Activated T-cell treated with anti-CD3 and anti-CD28 coated beads, Interleukin-2, amount 50 U/mL, for 4 hours (primary cell): ENCODE measurements around the gene NTRK3. TPM values are rescaled to one million over a fixed set of nuclear protein-coding genes. Genes with fewer than 3 reads are reported as not detected.

ENCODE experiments used
- ATAC-seq, 2 donors: fragments of 200-7000 bp; cut with Tn5 transposase; one replicate each; pipeline ENCODE4 v1.10.0; 2021
- DNase-seq: peaks from one replicate; pipeline ENCODE4 v3.0.0-alpha.2; 2020
- H3K27me3 Mint-ChIP-seq: one replicate; pipeline ENCODE4 v1.8.0; 2021; ENCODE audit warnings: low read depth, mixed read lengths
- H3K36me3 Mint-ChIP-seq: one replicate; pipeline ENCODE4 v1.8.0; 2022; ENCODE audit warnings: mixed read lengths; ENCODE audit not compliant: insufficient read depth
- H3K4me1 Mint-ChIP-seq: one replicate; pipeline ENCODE4 v1.8.0; 2021; ENCODE audit warnings: low read depth, mixed read lengths
- H3K4me3 Mint-ChIP-seq: one replicate; pipeline ENCODE4 v1.8.0; 2021; ENCODE audit warnings: mild to moderate bottlenecking, moderate library complexity, mixed read lengths
- H3K9me3 Mint-ChIP-seq: one replicate; pipeline ENCODE4 v1.8.0; 2021; ENCODE audit warnings: mixed read lengths
- total RNA-seq, 3 donors: library from RNA; stranded (reverse); gene quantifications; one replicate each; pipeline ENCODE4 v1.2.1, GENCODE V29; 2021

Gene NTRK3
- total RNA-seq, 3 donors from 2014 or later = 0.18 to 1.7 TPM; not detected in 1

- Mint-ChIP-seq H3K4me3 (no peak overlapping the region), H3K27me3 (no peaks in the 10 kb centered on the region), H3K4me1 (no peaks in the 10 kb centered on the region), H3K36me3 (no peaks in the 10 kb centered on the region), H3K9me3 (no peaks in the 10 kb centered on the region)
- DNase-seq (no peak), ATAC-seq (no peak)
Observed at GRCh38 chr15:87967951-87968350, 288.6 kb downstream of the NTRK3 start.

GRCh38 chr15:87965304-87965703, 291.2 kb downstream of the NTRK3 start:
- DNase-seq = no peak
- Mint-ChIP-seq H3K4me1 (no peaks in the 10 kb centered on the region), H3K27me3 (peaks cover 3% of the 10 kb centered on the region), H3K9me3 (no peaks in the 10 kb centered on the region), H3K36me3 (no peaks in the 10 kb centered on the region), H3K4me3 (no peak overlapping the region)
- ATAC-seq = no peak

DNA sequence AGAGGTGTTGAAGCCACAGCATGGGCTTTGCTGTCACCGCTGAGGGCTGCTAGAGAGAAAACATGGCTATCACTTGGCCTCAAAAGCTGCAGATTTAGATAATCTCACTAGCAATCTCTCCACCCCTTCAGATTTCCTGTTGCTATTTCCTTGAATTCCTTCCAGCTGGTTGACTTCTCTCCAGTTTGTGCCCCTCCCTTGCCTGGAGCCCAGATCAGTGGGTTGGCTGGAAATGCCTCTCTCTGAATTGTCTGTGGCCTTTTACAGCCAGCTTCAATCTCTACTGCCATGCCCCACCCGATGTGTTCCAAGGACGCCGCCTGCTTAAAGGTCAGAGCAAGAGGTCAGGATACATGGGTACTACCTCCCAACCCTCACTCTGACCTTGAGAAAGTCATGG, 294.1 kb downstream of the NTRK3 start:
- Mint-ChIP-seq H3K9me3 (no peaks in the 10 kb centered on the region), H3K4me1 (no peaks in the 10 kb centered on the region), H3K36me3 (no peaks in the 10 kb centered on the region), H3K4me3 (no peak overlapping the region), H3K27me3 (peaks cover 3% of the 10 kb centered on the region)
- DNase-seq = no peak
- ATAC-seq = no peak

DNA sequence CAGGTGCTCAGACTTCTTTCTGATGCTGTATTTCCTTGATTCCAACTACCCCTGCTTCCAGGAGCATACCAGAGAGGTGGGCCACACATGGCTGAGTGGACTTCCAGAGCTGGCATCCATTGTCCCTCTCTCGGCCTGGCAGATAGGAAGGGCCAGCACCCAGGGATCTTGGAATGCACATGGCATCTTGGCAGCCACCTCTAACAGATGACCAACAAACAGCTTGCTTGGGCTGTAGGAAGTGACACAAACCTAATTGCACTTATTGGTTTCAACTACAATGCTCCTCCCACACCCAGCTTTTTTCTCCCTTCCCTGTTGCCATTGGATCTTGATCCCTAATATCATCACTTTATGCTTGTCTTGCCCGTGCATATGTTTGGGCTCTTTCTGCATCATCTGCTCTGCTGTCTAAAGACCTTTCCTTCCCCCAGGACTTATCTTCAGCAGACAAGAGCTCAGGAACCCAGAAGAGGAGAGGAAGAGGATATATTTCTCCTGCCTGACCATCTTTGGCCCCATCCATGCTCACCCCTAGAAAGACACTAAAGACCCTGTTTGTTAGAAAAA, 294.6 kb downstream of the NTRK3 start:
- DNase-seq (no peak), ATAC-seq (no peak)
- Mint-ChIP-seq H3K9me3 (no peaks in the 10 kb centered on the region), H3K4me3 (no peak overlapping the region), H3K4me1 (no peaks in the 10 kb centered on the region), H3K27me3 (peaks cover 3% of the 10 kb centered on the region), H3K36me3 (no peaks in the 10 kb centered on the region)

DNA sequence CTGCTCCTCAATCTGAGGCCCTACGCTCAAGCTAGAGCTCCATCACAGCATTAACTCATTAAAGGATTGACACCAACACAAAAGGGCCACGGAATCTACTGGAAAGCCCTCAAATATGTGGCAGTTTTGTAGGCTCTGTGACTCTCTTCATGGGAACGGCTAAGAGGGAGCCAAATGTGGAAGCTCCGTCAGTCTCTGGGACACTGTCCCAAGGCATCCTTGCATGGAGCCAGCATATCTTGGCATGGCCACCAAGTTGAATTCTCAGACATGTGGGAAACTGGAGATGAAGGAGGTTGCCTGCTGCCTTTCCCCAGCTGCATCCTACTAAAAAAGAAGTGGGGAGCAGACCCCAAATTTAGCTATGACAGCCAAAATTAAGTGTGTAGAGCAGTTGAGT, 296.9 kb downstream of the NTRK3 start:
- DNase-seq (no peak), ATAC-seq (no peak)
- H3K27me3 Mint-ChIP-seq = peaks cover 3% of the 10 kb centered on the region
- H3K4me3 Mint-ChIP-seq = no peak overlapping the region
- H3K4me1 Mint-ChIP-seq = no peaks in the 10 kb centered on the region
- no peaks in the 10 kb centered on the region for H3K36me3 Mint-ChIP-seq
- H3K9me3 Mint-ChIP-seq = no peaks in the 10 kb centered on the region

DNA sequence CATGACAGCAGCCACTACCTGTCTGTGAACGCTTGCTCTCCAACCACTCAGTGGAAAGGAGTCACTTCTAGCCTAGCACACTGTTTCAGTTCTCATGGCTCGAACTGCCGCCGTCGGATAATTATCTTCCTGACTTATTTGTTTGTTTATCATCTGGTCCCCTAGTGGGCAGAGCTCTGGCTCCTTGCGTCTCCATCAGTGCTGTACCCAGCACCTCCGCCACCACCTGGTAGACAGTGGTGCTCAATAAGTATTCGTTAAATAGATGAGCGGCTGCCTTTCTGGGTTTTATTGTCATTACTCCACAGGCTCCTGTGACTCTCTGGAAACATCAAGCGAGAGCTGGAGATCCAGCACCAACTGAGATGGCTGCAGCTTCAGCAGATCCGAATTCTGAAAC, 297.5 kb downstream of the NTRK3 start:
- no peak overlapping the region for H3K4me3 Mint-ChIP-seq
- H3K36me3 Mint-ChIP-seq = no peaks in the 10 kb centered on the region
- H3K9me3 Mint-ChIP-seq = no peaks in the 10 kb centered on the region
- DNase-seq (no peak), ATAC-seq (no peak)
- H3K4me1 Mint-ChIP-seq = no peaks in the 10 kb centered on the region
- H3K27me3 Mint-ChIP-seq = peaks cover 3% of the 10 kb centered on the region

- no peak overlapping the region for H3K4me3 Mint-ChIP-seq
- ATAC-seq = no peak
- H3K36me3 Mint-ChIP-seq = no peaks in the 10 kb centered on the region
- H3K9me3 Mint-ChIP-seq = no peaks in the 10 kb centered on the region
- no peaks in the 10 kb centered on the region for H3K4me1 Mint-ChIP-seq
- no peaks in the 10 kb centered on the region for H3K27me3 Mint-ChIP-seq
- DNase-seq = no peak
Observed at GRCh38 chr15:87955284-87955909, 301.1 kb downstream of the NTRK3 start.

DNA sequence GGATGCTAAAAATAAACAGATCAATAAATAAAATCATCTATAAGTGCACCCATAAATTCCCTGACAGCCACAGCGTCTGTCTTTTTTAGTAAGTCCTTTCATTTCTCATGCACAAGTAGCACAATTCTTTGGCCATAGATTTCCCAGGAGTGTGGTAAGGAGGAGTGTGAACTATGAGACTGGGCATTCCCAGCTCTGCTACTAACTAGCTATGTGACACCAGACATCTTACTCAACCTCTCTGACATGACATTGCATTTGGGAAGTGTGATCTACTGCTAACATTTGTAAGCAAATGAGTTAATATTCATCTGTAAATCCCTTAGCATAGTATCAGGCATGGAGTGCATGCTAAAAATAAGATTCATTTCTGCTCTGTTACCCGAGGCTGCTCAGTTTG, 301.7 kb downstream of the NTRK3 start:
- H3K4me1 Mint-ChIP-seq = no peaks in the 10 kb centered on the region
- ATAC-seq = no peak
- H3K4me3 Mint-ChIP-seq = no peak overlapping the region
- no peak for DNase-seq
- H3K9me3 Mint-ChIP-seq = no peaks in the 10 kb centered on the region
- no peaks in the 10 kb centered on the region for H3K36me3 Mint-ChIP-seq
- no peaks in the 10 kb centered on the region for H3K27me3 Mint-ChIP-seq

DNA sequence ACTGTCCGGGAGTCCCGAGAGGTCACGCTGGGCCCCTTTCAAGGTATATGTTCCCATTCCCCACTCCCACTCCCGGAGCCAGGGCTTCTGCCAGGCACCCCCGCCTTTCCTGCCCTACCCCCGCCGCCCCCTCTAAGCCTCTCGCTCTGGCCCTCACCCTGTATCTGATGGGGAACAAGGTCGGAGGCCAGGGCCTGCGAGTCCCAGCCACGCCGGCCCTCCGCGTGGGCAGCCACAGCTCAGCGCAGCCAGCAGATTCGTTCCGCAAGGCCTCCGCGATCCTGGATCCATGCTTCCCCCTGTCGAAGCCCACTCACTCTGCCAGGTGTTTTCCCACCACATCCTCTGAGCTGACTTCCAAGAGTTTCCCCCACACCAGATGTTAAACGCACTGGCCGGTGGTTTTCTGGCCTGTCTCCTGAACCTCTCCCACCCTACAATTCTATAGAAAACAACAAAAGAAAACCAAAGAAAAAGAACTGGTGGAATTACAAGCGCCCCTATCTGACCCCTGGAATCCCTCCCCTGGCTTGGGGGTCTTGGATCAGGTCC, 303.7 kb downstream of the NTRK3 start:
- H3K27me3 Mint-ChIP-seq = no peaks in the 10 kb centered on the region
- no peaks in the 10 kb centered on the region for H3K4me1 Mint-ChIP-seq
- no peaks in the 10 kb centered on the region for H3K9me3 Mint-ChIP-seq
- no peaks in the 10 kb centered on the region for H3K36me3 Mint-ChIP-seq
- no peak overlapping the region for H3K4me3 Mint-ChIP-seq
- ATAC-seq (no peak), DNase-seq (no peak)

- no peaks in the 10 kb centered on the region for H3K9me3 Mint-ChIP-seq
- DNase-seq = no peak
- peaks cover 2% of the 10 kb centered on the region for H3K27me3 Mint-ChIP-seq
- no peak overlapping the region for H3K4me3 Mint-ChIP-seq
- ATAC-seq = no peak
- H3K4me1 Mint-ChIP-seq = no peaks in the 10 kb centered on the region
- no peaks in the 10 kb centered on the region for H3K36me3 Mint-ChIP-seq
Observed at GRCh38 chr15:87949575-87950223, 306.8 kb downstream of the NTRK3 start.

DNA sequence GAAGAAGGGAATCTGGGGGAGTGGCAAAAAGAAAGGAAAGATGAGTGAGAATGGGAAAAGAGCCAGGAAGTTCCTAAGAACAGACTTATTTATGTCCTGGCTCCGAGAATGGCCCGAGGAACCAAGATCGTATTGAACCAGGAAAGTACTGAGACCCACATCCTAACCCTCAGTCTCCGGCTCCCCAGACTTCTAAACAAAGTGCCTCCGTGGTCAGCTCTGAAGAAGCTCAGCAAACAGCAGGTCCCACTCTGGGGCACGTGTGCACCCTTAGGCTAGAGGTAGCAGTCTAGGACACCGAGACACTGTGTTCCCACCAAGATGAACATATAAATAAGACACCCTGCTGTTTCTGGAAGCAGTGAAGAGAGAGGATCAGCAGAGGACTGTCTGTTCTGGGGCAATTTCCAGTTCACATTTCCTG, 307.4 kb downstream of the NTRK3 start:
- no peak for DNase-seq
- Mint-ChIP-seq H3K4me1 (no peaks in the 10 kb centered on the region), H3K27me3 (peaks cover 2% of the 10 kb centered on the region), H3K36me3 (no peaks in the 10 kb centered on the region), H3K4me3 (no peak overlapping the region), H3K9me3 (no peaks in the 10 kb centered on the region)
- ATAC-seq = no peak

GRCh38 chr15:87947560-87947959, 309.0 kb downstream of the NTRK3 start:
- ATAC-seq (no peak), DNase-seq (no peak)
- H3K36me3 Mint-ChIP-seq = no peaks in the 10 kb centered on the region
- H3K4me3 Mint-ChIP-seq = no peak overlapping the region
- no peaks in the 10 kb centered on the region for H3K9me3 Mint-ChIP-seq
- H3K4me1 Mint-ChIP-seq = no peaks in the 10 kb centered on the region
- H3K27me3 Mint-ChIP-seq = peaks cover 2% of the 10 kb centered on the region

GRCh38 chr15:87945246-87945645, 311.3 kb downstream of the NTRK3 start:
- Mint-ChIP-seq H3K27me3 (peaks cover 2% of the 10 kb centered on the region), H3K9me3 (no peaks in the 10 kb centered on the region), H3K4me3 (no peak overlapping the region), H3K36me3 (no peaks in the 10 kb centered on the region), H3K4me1 (no peaks in the 10 kb centered on the region)
- DNase-seq (no peak), ATAC-seq (no peak)

DNA sequence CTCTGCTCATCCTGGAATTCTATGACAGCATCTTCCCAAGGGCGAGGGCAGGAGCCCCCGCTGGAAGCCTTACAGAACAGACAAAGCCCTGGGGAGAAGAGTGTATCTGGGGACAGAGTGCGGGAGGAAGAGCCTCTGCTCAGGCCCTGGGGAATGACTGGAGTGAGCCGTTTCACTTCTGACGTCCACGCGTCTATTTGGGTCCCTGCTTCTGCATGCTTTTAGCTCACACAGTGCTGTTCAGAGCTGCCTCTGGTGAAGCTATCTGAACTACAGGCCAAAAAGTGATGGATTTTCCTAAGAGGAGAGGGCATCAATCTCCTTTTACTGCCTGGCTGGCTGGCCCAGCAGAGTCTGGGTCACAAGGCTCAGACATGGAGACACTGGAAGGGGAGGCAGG, 311.8 kb downstream of the NTRK3 start:
- Mint-ChIP-seq H3K36me3 (no peaks in the 10 kb centered on the region), H3K4me3 (no peak overlapping the region), H3K9me3 (no peaks in the 10 kb centered on the region), H3K4me1 (no peaks in the 10 kb centered on the region), H3K27me3 (peaks cover 2% of the 10 kb centered on the region)
- ATAC-seq = no peak
- no peak for DNase-seq

DNA sequence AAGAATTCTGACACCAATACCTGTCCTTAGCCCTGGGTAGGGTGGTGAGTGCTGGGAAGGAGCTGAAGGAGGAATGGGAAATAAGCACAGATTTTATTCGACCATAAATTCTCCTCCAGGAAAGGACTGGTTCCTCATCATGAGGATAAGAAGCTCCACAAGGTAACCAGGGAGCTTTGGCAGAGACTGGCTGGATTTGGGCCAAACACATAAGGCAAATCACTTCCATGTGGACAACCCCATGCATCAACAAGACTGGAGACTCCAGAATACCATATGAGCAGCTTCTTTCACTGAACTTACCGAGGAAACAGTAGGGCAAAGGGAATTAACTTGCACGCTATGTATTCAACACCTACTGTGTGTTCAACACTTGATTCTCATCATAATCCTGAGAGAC, 312.5 kb downstream of the NTRK3 start:
- no peak for DNase-seq
- ATAC-seq = no peak
- H3K4me3 Mint-ChIP-seq = no peak overlapping the region
- no peaks in the 10 kb centered on the region for H3K9me3 Mint-ChIP-seq
- H3K4me1 Mint-ChIP-seq = no peaks in the 10 kb centered on the region
- no peaks in the 10 kb centered on the region for H3K36me3 Mint-ChIP-seq
- H3K27me3 Mint-ChIP-seq = peaks cover 2% of the 10 kb centered on the region
